ENCODE measurements around the gene TIAM2.
"Not testable (repeated sequence)": the region's sequence is repeated elsewhere in the genome, so short reads cannot be mapped to it uniquely, and the experiment has no call there.

Gene TIAM2

GRCh38 chr6:155268088-155268867, 273.2 kb downstream of the TIAM2 start:
- DNase-seq: not testable (repeated sequence)

GRCh38 chr6:155269765-155270164, 274.6 kb downstream of the TIAM2 start:
- DNase-seq: no peak

DNA sequence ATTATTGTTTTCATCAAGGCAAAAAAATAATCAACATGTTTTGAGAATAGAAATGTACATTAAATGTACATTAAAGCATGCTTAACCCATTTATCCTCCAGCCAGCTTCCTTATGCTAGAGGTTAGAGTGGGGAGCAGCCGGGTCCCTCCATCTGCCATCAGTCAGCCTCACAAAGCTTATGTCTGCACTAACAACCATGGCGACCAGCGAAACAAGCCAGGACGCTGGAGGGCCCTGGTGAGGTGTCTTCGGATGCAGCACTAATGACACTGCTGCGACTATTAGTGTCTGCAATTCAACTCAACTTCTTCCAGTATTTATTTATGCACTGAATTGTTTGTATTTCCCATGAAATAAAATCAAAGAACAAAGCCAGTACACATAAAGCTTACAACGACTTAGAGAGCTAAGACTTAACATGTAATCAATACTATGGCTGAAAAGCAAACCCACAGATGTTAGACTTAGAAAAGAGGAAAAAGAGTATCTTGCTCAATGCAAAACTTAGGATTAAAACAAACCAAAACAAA, 275.5 kb downstream of the TIAM2 start:
- no peak for DNase-seq

- DNase-seq: no peak
Observed at GRCh38 chr6:155271145-155271544, 276.0 kb downstream of the TIAM2 start.

GRCh38 chr6:155272353-155273232, 277.5 kb downstream of the TIAM2 start:
- no peak for DNase-seq

- DNase-seq: no peak
Observed at GRCh38 chr6:155273431-155273830, 278.3 kb downstream of the TIAM2 start.

DNA sequence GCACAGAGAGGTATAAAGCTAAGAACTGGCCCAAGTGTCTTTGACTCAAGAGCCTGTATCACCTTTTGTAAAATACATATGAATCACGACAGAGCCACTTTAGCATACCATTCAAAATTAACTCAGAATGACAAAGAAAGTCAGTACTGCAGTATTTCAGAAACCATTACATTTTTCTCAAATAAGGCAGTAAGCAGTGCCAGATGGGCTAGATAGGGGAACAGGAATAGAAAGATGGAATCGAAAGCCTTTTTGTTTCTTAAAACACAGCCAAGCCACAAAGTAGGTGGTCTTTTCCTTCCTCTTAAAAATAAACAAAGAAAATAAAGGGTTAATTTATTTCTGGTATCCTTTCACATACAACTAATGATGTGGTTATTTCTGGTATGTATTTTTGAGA, 279.0 kb downstream of the TIAM2 start:
- no peak for DNase-seq

- DNase-seq: no peak
Observed at GRCh38 chr6:155274533-155274932, 279.4 kb downstream of the TIAM2 start.

- DNase-seq: no peak
Observed at GRCh38 chr6:155275808-155276480, 280.8 kb downstream of the TIAM2 start.

GRCh38 chr6:155276638-155277037, 281.5 kb downstream of the TIAM2 start:
- DNase-seq: no peak

GRCh38 chr6:155278319-155279049, 283.4 kb downstream of the TIAM2 start:
- no peak for DNase-seq

GRCh38 chr6:155284775-155285174, 289.7 kb downstream of the TIAM2 start:
- DNase-seq: no peak

GRCh38 chr6:155287762-155288161, 292.6 kb downstream of the TIAM2 start:
- DNase-seq: no peak

DNA sequence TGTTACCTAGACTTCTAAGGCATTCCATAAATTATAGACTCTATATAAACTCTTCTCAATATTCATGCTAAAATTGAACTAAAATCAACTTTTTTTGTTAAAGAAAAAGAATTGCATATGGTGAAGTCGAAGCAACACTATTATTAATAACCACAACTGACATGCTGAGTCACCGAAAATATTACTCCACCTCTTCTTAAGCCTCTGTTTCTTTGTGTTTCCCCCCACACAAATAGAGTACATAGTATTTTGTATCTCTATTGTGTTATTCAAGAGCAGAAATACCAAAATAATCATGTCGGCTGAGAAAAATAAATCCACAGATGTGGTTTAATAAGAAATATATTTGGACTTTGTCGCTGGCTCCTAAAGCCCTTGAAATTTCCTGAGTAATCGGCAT, 295.4 kb downstream of the TIAM2 start:
- no peak for DNase-seq

DNA sequence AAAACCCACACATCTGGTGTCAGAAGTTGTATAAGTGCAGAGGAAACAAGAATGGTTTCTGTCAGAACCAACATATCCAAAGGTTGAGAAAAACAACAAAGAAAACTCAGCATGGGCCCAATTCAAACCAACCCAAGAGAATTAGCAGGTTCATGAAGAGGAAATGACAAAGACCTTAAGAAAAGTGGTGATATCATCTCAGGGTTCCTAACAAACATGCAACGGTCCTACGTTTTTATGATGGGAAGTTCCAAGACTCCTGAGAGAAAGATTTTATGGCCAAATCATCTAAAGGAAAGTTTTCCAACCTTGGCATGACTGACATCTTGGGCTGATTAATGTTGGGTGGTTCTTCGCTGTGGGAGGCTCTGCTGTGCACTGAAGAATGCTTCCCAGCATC, 296.2 kb downstream of the TIAM2 start:
- no peak for DNase-seq

- DNase-seq: no peak
Observed at GRCh38 chr6:155292711-155293110, 297.6 kb downstream of the TIAM2 start.

DNA sequence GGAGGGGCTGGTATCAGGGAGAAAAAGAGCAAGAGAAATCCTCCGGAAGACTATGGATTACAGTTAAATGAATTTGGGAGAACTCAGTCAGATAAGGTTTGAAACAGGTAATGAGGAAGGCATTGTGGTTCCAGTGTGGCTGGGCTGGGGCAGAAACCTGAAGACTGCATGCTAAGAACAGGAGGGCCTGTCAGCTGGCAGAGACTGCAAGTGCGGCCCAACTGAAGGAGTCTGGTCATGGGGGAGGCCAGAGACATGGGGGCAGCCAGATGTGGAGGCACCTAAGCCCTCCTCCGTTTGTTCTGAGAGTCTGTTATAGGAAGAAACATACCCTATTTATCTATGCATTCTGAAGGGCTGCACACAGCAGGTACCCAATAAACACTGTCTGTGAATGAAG, 302.6 kb downstream of the TIAM2 start:
- no peak for DNase-seq

GRCh38 chr6:155301867-155302266, 306.8 kb downstream of the TIAM2 start:
- DNase-seq: no peak

DNA sequence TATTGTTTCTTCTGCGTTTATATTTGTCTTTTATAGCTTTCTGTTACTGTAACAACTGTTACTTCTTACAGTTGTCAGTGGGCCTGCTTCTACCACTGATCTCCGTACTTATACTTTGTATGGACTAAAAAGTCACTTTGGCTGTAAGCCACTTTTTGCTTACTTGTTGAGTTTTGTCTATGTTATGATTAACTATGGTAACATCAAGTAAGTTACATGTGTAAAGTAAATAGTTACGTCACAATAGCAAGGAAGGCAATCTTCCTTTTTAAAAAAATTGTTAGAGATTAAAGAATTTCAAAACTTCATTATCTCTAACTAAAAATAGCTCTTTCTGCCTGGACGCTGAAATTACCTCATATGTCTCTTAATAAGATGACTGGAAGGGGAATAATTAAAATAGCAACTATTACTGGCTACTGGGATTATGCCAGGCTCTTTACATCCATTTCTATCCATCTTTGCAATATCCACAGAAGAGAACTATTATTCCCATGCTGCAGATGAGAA, 308.3 kb downstream of the TIAM2 start:
- no peak for DNase-seq

DNA sequence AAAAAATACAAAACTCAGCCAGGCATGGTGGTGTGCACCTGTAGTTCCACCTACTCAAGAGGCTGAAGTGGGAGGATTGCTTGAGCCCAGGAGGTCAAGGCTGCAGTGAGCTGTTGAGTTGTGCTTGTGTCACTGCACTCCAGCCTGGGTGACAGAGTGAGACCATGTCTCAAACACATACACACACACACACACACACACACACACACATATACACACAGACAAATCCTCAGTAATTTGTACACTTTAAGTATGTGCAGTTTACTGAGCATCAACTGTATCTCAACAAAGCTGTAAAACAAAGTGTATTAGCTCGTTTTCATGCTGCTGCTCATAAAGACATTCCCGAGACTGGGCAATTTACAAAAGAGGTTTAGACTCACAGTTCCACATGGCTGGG, 311.8 kb downstream of the TIAM2 start:
- no peak for DNase-seq
